22Rv1 (cell line): ENCODE measurements around the gene SCD.
"Not testable (repeated sequence)": the region's sequence is repeated elsewhere in the genome, so short reads cannot be mapped to it uniquely, and the experiment has no call there.

Source experiments
- H3K27ac ChIP-seq: fragments of 450-650 bp; 2 replicates; pipeline ENCODE4 v1.5.1; 2017
- ZFX ChIP-seq: fragments of 450-650 bp; IDR thresholded peaks from 2 replicates; pipeline ENCODE4 v1.6.1; 2017; ENCODE audit warnings: antibody characterized with exemption, borderline replicate concordance
- TF ChIP-seq, protein P1 (sequence below): fragments of 450-650 bp; IDR thresholded peaks from 2 replicates; pipeline ENCODE4 v1.5.1; 2017; ENCODE audit warnings: mild to moderate bottlenecking

Gene SCD

DNA sequence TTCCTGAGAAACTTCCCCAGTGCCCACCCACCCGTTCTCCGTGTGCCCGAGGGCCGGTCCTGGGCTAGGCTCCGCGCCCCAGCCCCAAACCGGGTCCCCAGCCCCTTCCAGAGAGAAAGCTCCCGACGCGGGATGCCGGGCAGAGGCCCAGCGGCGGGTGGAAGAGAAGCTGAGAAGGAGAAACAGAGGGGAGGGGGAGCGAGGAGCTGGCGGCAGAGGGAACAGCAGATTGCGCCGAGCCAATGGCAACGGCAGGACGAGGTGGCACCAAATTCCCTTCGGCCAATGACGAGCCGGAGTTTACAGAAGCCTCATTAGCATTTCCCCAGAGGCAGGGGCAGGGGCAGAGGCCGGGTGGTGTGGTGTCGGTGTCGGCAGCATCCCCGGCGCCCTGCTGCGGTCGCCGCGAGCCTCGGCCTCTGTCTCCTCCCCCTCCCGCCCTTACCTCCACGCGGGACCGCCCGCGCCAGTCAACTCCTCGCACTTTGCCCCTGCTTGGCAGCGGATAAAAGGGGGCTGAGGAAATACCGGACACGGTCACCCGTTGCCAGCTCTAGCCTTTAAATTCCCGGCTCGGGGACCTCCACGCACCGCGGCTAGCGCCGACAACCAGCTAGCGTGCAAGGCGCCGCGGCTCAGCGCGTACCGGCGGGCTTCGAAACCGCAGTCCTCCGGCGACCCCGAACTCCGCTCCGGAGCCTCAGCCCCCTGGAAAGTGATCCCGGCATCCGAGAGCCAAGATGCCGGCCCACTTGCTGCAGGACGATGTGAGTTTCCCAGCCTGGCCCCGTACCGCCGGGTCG is at the start of gene SCD:
SCD (plus strand) TSS at position 469 of the 803 bp plus-strand sequence; CDS start at position 741, 272 bp downstream.
- TF ChIP-seq ZFX = no peak
- TF ChIP-seq, protein P1, sequence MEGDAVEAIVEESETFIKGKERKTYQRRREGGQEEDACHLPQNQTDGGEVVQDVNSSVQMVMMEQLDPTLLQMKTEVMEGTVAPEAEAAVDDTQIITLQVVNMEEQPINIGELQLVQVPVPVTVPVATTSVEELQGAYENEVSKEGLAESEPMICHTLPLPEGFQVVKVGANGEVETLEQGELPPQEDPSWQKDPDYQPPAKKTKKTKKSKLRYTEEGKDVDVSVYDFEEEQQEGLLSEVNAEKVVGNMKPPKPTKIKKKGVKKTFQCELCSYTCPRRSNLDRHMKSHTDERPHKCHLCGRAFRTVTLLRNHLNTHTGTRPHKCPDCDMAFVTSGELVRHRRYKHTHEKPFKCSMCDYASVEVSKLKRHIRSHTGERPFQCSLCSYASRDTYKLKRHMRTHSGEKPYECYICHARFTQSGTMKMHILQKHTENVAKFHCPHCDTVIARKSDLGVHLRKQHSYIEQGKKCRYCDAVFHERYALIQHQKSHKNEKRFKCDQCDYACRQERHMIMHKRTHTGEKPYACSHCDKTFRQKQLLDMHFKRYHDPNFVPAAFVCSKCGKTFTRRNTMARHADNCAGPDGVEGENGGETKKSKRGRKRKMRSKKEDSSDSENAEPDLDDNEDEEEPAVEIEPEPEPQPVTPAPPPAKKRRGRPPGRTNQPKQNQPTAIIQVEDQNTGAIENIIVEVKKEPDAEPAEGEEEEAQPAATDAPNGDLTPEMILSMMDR = no peak
- peak within 1 kb of the TSS; percentile 89 for H3K27ac ChIP-seq

DNA sequence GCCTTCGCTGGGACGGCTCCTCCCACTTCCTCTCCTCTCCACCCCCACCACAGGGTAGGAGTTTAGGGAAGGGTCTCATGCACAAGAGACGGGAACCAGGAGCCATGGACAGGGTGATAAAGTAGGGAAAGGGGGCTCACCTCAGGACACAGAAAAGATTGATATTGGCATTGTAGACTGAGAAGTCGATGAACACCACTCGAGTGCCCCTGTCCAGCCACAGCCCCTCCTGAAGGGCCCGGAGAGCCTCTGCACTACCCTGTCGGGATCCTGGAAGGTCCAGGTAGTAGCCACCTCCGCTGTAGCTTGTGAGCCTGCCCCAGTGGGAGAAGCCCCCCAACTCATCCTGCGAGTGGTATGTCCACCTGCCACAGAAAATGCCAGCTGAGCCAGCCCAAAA is 49.8 kb upstream of the SCD start:
- TF ChIP-seq, protein P1 = no peak
- TF ChIP-seq ZFX = no peak
- H3K27ac ChIP-seq = no peak overlapping the region

DNA sequence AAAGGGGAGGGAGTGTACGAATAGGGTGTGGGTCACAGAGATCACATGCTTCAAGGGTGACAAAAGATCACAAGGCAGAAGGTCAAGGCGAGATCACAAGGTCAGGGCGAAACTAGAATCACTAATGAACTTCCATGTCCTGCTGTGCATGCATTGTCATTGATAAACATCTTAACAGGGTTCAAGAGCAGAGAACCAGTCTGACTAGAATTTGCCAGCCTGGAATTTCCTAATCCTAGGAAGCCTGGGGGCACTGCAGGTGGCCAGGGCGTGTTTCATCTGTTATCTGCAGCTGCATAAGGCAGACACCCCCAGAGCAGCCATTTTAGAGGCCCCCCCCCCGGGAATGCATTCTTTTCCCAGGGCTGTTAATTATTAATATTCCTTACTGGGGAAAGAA is 45.9 kb upstream of the SCD start:
- H3K27ac ChIP-seq = not testable (repeated sequence)

DNA sequence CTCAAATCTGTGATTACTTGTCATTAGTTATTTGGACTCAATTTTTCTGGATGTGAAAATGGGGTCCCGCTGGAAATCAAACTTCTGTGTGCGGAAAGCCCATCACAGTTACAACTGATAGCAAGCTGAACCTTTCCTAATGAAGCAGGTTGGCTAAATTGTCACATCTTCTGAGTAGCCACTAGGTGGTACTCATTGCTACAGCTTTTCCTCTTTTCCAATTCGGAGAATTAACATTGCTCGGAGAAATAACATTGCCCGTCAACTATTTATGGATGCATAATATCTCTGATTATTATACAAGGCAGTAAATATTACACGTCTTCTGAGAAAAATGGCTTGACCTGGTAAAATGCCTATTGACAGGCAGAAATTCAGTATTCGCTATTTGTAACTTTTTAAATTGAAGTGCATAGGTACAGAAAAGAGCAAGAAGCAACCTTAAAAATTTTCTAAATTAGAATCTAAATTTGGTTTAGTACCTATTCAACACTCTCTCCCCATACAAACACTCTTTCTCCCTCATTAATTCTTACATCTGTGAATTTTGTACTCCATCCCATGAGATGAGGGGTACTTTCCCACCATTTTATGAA is 43.2 kb upstream of the SCD start:
- H3K27ac ChIP-seq = no peak overlapping the region
- TF ChIP-seq ZFX = no peak
- TF ChIP-seq, protein P1 = peak; percentile 84

DNA sequence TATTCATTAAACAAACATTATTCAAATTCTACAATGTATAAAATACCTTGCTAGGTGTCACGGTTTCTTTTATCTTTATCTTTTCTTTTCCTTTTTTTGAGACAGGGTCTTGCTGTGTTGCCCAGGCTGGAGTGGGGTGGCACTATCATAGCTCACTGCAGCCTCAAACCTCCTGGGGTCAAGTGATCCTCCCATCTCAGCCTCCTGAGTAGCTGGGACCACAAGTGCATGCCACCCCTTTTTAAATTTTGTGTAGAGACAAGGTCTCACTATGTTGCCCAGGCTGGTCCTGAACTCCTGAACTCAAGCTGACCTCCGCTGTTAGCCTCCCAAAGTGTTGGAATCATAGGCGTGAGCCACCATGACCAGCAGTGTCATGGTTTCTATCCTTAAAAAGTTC is 42.6 kb upstream of the SCD start:
- H3K27ac ChIP-seq = no peak overlapping the region
- TF ChIP-seq ZFX = no peak
- TF ChIP-seq, protein P1 = no peak

DNA sequence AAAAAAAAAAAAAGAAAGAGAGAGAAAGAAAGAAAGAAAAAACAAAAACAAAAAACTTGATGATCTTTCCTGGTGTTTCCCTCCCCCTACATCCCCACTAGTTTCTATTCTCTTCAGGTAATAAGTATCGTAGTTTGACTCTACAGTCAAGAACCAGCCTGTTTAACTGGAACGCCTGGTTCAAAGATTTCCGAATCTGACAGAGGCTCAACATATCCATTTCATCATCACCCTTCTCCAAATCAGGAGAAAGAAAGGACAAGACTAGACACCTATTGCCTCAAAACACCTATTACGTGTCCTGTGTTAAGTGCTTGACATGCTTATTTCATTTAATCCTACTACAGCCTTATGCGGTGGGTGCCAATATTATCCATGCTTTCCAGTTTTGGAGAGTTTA is 40.2 kb upstream of the SCD start:
- TF ChIP-seq, protein P1 = no peak
- no peak overlapping the region for H3K27ac ChIP-seq

DNA sequence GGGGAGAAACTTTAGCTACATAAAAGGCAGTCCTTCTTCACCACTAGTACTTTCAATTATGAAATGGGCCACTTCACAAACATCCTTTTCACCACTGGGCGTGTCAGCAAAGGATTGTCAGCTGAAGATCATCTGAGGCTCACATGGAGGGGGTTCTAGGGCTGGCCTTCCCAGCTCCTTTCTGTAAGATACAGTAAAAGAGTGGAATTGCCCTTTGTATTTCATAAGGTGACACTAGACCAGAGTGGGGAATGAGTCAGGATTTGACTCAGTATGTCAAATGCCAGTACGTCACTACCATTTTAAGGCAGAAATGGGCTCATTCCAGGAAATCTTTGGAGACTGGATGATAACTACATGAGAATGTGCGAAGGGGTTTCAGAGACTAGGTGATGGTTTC is 39.3 kb upstream of the SCD start:
- no peak overlapping the region for H3K27ac ChIP-seq
- TF ChIP-seq ZFX = no peak
- TF ChIP-seq, protein P1 = no peak
